Activated naive CD4-positive, alpha-beta T cell treated with anti-CD3 and anti-CD28 coated beads, Interleukin-2, amount 50 U/mL, for 24 hours (primary cell): Measurements from ENCODE around the gene RNF223.
A peak's percentile ranks its signal among the peaks of the same experiment; 100 is the strongest.

ENCODE experiments used
- H3K27ac Mint-ChIP-seq: one replicate; pipeline ENCODE4 v1.8.0; 2021; ENCODE audit warnings: mild to moderate bottlenecking, mixed read lengths
- H3K27me3 Mint-ChIP-seq: one replicate; pipeline ENCODE4 v1.8.0; 2021; ENCODE audit warnings: mixed read lengths
- H3K36me3 Mint-ChIP-seq: one replicate; pipeline ENCODE4 v1.8.0; 2021; ENCODE audit warnings: mixed read lengths
- H3K4me1 Mint-ChIP-seq: one replicate; pipeline ENCODE4 v1.8.0; 2021; ENCODE audit warnings: mixed read lengths
- H3K4me3 Mint-ChIP-seq: one replicate; pipeline ENCODE4 v1.8.0; 2021; ENCODE audit warnings: mild to moderate bottlenecking, mixed read lengths
- H3K9me3 Mint-ChIP-seq: one replicate; pipeline ENCODE4 v1.8.0; 2021; ENCODE audit warnings: mixed read lengths

Gene RNF223

DNA sequence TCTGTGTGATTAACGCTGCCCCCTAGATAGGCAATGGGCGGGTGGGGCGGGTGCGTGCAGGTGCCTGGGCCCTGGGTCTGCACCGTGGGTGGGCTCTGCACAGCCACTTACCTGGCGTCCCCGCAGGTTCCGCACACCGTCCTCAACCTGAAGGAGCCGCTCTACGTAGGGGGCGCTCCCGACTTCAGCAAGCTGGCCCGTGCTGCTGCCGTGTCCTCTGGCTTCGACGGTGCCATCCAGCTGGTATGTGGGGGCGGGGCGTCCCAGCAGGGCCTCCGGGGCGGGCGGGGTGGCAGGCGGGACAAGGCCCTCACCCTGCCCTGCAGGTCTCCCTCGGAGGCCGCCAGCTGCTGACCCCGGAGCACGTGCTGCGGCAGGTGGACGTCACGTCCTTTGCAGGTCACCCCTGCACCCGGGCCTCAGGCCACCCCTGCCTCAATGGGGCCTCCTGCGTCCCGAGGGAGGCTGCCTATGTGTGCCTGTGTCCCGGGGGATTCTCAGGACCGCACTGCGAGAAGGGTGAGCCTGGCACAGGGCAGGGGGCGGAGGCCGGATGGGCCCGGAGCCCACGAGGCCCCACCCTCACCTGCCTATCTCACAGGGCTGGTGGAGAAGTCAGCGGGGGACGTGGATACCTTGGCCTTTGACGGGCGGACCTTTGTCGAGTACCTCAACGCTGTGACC lies 22.8 kb downstream of the RNF223 start:
- no peaks in the 10 kb centered on the region for H3K4me1 Mint-ChIP-seq
- no peak overlapping the region for H3K27ac Mint-ChIP-seq
- no peaks in the 10 kb centered on the region for H3K27me3 Mint-ChIP-seq
- H3K36me3 Mint-ChIP-seq = no peaks in the 10 kb centered on the region
- H3K9me3 Mint-ChIP-seq = no peaks in the 10 kb centered on the region
- H3K4me3 Mint-ChIP-seq = no peak overlapping the region

DNA sequence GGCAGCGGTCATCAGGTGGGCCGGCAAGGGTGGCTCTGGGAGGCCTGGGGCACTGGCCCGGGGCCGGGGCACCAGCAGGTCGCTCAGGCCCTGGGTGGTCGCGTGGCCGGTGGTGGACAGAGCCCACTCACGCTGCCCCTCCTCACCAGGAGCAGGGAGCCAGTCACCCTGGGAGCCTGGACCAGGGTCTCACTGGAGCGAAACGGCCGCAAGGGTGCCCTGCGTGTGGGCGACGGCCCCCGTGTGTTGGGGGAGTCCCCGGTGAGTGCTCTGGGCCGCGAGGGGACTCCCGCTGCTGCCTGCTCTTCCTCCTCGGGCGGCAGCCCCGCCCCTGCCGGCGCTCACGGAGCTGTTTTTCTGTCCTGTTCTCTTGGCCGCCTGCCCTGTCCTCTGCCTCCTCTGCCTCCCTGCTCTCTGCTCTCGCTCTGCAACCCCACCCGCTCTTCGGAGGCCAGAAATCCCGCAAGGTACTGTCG lies 23.5 kb downstream of the RNF223 start:
- Mint-ChIP-seq H3K9me3 (no peaks in the 10 kb centered on the region), H3K36me3 (no peaks in the 10 kb centered on the region), H3K27ac (no peak overlapping the region)

DNA sequence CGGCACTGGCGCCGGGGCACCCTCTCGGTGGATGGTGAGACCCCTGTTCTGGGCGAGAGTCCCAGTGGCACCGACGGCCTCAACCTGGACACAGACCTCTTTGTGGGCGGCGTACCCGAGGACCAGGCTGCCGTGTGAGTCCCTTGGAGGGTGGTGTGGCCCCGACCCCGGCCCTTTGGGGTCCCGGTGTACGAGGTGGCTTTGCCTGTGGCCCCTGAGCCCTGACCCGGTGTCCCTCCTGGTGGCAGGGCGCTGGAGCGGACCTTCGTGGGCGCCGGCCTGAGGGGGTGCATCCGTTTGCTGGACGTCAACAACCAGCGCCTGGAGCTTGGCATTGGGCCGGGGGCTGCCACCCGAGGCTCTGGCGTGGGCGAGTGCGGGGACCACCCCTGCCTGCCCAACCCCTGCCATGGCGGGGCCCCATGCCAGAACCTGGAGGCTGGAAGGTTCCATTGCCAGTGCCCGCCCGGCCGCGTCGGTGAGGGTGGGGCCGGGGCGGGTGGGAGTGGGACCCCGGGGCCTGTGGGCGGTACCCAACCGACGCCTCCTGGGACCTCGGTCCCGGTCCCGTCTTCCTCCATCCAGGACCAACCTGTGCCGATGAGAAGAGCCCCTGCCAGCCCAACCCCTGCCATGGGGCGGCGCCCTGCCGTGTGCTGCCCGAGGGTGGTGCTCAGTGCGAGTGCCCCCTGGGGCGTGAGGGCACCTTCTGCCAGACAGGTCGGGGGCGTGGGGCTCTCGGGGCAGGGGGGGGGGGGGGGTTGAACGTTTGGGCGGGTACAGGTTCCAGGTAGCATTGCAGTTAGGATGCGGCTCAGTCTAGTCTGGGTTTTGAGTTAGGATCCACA lies 24.6 kb downstream of the RNF223 start:
- Mint-ChIP-seq H3K4me3 (no peak overlapping the region), H3K36me3 (no peaks in the 10 kb centered on the region), H3K27me3 (no peaks in the 10 kb centered on the region), H3K9me3 (no peaks in the 10 kb centered on the region), H3K4me1 (no peaks in the 10 kb centered on the region), H3K27ac (no peak overlapping the region)

More for the DNA sequence above, 23.5 kb downstream of the RNF223 start:
- Mint-ChIP-seq H3K4me3 (no peak overlapping the region), H3K4me1 (no peaks in the 10 kb centered on the region), H3K27me3 (no peaks in the 10 kb centered on the region)

DNA sequence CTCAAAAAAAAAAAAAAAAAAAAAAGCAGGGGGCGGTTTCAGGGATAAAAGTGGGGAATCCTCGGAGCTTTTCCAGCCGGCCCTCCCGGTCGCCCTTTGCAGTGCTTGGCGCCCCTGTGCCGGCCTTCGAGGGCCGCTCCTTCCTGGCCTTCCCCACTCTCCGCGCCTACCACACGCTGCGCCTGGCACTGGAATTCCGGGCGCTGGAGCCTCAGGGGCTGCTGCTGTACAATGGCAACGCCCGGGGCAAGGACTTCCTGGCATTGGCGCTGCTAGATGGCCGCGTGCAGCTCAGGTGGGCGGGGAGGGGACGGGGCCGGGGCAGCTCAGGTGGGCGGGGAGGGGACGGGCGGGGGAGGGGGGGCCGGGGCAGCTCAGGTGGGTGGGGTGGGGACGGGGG lies 25.3 kb downstream of the RNF223 start:
- Mint-ChIP-seq H3K27ac (no peak overlapping the region), H3K4me1 (no peaks in the 10 kb centered on the region), H3K36me3 (no peaks in the 10 kb centered on the region), H3K9me3 (no peaks in the 10 kb centered on the region), H3K4me3 (no peak overlapping the region), H3K27me3 (no peaks in the 10 kb centered on the region)

DNA sequence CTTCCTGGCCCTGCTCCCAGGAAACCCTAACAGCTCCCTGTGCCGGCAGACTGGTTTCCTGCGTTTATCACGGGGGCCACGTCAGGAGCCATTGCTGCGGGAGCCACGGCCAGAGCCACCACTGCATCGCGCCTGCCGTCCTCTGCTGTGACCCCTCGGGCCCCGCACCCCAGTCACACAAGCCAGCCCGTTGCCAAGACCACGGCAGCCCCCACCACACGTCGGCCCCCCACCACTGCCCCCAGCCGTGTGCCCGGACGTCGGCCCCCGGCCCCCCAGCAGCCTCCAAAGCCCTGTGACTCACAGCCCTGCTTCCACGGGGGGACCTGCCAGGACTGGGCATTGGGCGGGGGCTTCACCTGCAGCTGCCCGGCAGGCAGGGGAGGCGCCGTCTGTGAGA lies 26.1 kb downstream of the RNF223 start:
- Mint-ChIP-seq H3K4me3 (no peak overlapping the region), H3K27me3 (no peaks in the 10 kb centered on the region), H3K27ac (no peak overlapping the region), H3K36me3 (no peaks in the 10 kb centered on the region), H3K4me1 (no peaks in the 10 kb centered on the region), H3K9me3 (no peaks in the 10 kb centered on the region)

DNA sequence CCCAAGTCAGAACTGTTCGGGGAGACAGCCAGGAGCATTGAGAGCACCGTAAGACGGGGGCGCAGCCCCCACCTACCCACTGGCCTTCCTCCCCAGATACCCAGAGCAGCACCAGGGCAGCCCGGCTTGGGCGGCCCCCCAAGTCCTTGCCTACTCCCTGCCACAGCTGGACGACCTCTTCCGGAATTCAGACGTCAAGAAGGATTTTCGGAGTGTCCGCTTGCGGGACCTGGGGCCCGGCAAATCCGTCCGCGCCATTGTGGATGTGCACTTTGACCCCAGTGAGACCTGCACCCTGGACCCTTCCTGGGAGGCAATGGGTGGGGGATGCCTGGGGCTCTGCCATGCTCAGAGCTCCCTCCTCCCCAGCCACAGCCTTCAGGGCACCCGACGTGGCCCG lies 26.7 kb downstream of the RNF223 start:
- H3K9me3 Mint-ChIP-seq = no peaks in the 10 kb centered on the region
- no peaks in the 10 kb centered on the region for H3K27me3 Mint-ChIP-seq
- no peaks in the 10 kb centered on the region for H3K36me3 Mint-ChIP-seq
- H3K4me3 Mint-ChIP-seq = no peak overlapping the region
- H3K27ac Mint-ChIP-seq = no peak overlapping the region
- no peaks in the 10 kb centered on the region for H3K4me1 Mint-ChIP-seq

DNA sequence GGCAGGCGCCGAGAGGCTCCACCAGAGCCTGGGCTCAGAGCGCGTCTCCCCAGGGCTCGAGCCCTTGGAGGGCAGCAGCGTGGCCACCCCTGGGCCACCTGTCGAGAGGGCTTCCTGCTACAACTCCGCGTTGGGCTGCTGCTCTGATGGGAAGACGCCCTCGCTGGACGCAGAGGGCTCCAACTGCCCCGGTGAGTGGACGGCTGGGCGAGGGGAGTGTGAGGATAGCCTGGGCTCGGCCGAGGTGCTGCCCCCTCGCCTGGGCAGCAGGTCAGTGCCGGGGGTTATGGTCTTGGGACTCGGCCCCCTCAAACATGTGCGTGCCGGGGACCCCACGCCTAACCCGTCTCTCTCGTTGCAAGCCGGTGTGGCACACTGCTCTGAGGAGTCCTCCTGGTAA lies 27.3 kb downstream of the RNF223 start:
- H3K27me3 Mint-ChIP-seq = no peaks in the 10 kb centered on the region
- H3K27ac Mint-ChIP-seq = no peak overlapping the region
- no peak overlapping the region for H3K4me3 Mint-ChIP-seq
- H3K36me3 Mint-ChIP-seq = no peaks in the 10 kb centered on the region
- H3K4me1 Mint-ChIP-seq = no peaks in the 10 kb centered on the region
- no peaks in the 10 kb centered on the region for H3K9me3 Mint-ChIP-seq

DNA sequence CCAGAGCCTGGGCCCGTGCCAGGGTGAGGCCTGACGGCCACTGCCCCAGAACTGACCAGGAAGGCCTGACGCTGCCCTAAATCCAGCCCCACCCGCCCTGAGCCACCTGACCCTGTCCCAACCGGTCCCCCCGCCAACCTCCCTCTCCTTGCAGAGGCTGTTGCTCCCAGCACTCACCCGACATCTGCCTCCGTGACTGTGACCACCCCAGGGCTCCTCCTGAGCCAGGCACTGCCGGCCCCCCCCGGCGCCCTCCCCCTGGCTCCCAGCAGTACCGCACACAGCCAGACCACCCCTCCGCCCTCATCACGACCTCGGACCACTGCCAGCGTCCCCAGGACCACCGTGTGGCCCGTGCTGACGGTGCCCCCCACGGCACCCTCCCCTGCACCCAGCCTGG lies 27.9 kb downstream of the RNF223 start:
- Mint-ChIP-seq H3K4me1 (no peaks in the 10 kb centered on the region), H3K9me3 (no peaks in the 10 kb centered on the region), H3K4me3 (no peak overlapping the region), H3K27me3 (no peaks in the 10 kb centered on the region), H3K36me3 (no peaks in the 10 kb centered on the region), H3K27ac (no peak overlapping the region)

DNA sequence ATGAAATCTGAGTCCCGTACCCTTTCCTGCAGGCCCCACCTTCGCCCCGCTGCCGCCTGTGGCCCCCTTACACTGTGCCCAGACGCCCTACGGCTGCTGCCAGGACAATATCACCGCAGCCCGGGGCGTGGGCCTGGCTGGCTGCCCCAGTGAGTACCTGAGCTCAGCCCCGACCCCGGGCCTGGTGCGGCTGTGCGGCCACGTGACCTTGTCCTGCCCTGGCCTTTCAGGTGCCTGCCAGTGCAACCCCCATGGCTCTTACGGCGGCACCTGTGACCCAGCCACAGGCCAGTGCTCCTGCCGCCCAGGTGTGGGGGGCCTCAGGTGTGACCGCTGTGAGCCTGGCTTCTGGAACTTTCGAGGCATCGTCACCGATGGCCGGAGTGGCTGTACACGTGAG lies 29.0 kb downstream of the RNF223 start:
- no peaks in the 10 kb centered on the region for H3K9me3 Mint-ChIP-seq
- no peak overlapping the region for H3K27ac Mint-ChIP-seq
- no peaks in the 10 kb centered on the region for H3K36me3 Mint-ChIP-seq

DNA sequence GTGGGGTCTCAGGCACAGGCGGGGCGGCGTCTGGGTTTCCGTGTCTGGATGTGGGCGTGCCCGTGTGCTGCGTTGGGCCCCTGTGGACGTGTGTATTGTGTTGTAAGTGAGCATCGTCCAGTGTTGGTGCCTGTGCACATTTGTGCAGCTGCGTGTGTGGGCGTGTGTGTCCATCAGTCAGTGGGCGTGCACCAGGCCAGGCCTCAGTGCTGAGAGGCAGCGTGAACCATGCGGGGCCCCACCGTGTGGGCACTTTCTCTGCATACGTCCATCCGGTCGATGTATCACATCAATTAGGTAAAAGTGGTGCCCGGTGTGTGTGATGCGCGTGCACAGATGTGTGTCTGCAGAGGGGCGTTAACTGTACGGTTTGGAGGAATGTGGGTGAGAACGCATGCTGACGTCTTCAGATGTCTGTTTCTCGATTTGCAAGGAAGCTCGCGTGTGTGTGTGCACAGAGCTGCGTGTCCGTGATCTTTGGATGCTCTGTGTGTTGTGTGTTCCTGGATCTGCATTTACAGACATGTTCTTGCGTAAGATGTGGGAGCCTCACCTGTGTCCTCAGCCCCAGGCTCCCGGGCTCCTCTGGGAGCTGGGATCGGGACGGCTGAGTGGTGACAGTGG lies 29.5 kb downstream of the RNF223 start:
- H3K27ac Mint-ChIP-seq = no peak overlapping the region
- H3K27me3 Mint-ChIP-seq = no peaks in the 10 kb centered on the region
- H3K4me3 Mint-ChIP-seq = no peak overlapping the region
- peaks cover 3% of the 10 kb centered on the region for H3K4me1 Mint-ChIP-seq
- H3K9me3 Mint-ChIP-seq = no peaks in the 10 kb centered on the region
- H3K36me3 Mint-ChIP-seq = no peaks in the 10 kb centered on the region

More for the DNA sequence above, 29.0 kb downstream of the RNF223 start:
- Mint-ChIP-seq H3K4me1 (no peaks in the 10 kb centered on the region), H3K4me3 (no peak overlapping the region), H3K27me3 (no peaks in the 10 kb centered on the region)

DNA sequence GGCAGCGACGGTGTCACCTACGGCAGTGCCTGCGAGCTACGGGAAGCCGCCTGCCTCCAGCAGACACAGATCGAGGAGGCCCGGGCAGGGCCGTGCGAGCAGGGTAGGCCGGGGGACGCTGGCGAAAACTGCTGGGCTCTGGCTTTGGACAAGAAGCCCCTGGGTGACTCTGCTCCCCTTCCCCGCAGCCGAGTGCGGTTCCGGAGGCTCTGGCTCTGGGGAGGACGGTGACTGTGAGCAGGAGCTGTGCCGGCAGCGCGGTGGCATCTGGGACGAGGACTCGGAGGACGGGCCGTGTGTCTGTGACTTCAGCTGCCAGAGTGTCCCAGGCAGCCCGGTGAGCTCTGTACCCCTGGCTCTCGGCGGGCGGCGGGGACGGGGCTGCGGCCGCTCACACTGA lies 30.2 kb downstream of the RNF223 start:
- Mint-ChIP-seq H3K27ac (no peak overlapping the region), H3K4me1 (peaks cover 10% of the 10 kb centered on the region), H3K36me3 (no peaks in the 10 kb centered on the region), H3K4me3 (no peak overlapping the region), H3K9me3 (no peaks in the 10 kb centered on the region), H3K27me3 (no peaks in the 10 kb centered on the region)

DNA sequence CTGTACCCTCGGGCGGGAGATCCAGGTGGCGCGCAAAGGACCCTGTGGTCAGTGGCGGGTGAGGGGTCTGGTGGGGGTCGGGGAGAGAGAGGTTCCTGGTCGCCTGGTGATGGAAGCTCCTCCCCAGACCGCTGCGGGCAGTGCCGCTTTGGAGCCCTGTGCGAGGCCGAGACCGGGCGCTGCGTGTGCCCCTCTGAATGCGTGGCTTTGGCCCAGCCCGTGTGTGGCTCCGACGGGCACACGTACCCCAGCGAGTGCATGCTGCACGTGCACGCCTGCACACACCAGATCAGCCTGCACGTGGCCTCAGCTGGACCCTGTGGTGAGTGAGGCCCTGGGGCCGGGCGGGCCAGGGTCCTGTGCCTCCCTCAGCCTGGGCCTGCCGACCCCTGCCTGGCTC lies 30.7 kb downstream of the RNF223 start:
- Mint-ChIP-seq H3K36me3 (no peaks in the 10 kb centered on the region), H3K9me3 (no peaks in the 10 kb centered on the region), H3K27me3 (no peaks in the 10 kb centered on the region), H3K4me1 (peaks cover 15% of the 10 kb centered on the region), H3K4me3 (no peak overlapping the region), H3K27ac (peak overlapping the region; percentile 14)

DNA sequence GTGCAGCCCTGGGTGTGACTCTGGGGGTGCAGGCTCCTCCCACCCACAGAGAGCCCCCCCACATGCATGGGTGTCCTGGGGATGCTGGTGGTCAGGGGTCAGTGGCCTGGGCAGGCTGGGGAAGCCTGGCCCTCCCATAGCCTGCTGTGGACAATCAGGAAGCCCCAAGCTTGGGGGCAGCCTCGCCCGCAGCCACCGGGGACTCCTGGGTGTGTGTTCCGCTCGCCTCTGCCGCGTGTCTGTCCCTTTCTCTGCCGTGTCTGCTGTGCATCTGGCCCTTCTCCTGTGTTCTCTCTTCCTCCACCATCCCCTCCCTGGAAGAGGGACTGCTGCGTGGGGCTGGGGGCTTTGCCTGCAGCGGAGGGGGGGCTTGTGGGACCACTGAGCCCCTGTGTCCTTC lies 31.3 kb downstream of the RNF223 start:
- Mint-ChIP-seq H3K4me3 (no peak overlapping the region), H3K9me3 (no peaks in the 10 kb centered on the region), H3K27me3 (no peaks in the 10 kb centered on the region), H3K36me3 (no peaks in the 10 kb centered on the region), H3K27ac (peak overlapping the region; percentile 14), H3K4me1 (peaks cover 17% of the 10 kb centered on the region)

DNA sequence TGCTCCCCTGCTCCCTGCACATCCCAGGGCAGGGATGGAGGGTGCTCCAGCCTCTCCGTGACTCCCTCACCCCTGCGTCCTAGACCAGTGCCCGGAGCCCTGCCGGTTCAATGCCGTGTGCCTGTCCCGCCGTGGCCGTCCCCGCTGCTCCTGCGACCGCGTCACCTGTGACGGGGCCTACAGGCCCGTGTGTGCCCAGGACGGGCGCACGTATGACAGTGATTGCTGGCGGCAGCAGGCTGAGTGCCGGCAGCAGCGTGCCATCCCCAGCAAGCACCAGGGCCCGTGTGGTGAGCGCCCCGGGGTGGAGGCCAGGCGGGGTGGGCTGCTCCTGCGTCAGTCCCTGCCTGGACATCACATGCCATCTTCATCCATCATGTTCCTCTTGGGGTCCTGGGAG lies 32.2 kb downstream of the RNF223 start:
- H3K9me3 Mint-ChIP-seq = no peaks in the 10 kb centered on the region
- H3K36me3 Mint-ChIP-seq = no peaks in the 10 kb centered on the region
- H3K4me1 Mint-ChIP-seq = peaks cover 17% of the 10 kb centered on the region
- H3K4me3 Mint-ChIP-seq = no peak overlapping the region
- no peak overlapping the region for H3K27ac Mint-ChIP-seq
- no peaks in the 10 kb centered on the region for H3K27me3 Mint-ChIP-seq

DNA sequence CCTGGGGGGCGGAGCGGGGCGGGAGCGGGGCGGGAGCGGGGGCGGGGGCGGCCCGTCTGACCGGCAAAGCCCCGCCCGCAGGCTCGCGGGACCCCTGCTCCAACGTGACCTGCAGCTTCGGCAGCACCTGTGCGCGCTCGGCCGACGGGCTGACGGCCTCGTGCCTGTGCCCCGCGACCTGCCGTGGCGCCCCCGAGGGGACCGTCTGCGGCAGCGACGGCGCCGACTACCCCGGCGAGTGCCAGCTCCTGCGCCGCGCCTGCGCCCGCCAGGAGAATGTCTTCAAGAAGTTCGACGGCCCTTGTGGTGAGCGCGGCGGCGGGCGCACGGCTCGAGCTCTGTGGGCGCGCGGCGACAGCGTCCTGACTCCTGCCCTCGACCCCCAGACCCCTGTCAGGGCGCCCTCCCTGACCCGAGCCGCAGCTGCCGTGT lies 33.0 kb downstream of the RNF223 start:
- Mint-ChIP-seq H3K27me3 (no peaks in the 10 kb centered on the region), H3K9me3 (no peaks in the 10 kb centered on the region), H3K4me1 (peaks cover 17% of the 10 kb centered on the region), H3K4me3 (no peak overlapping the region), H3K36me3 (no peaks in the 10 kb centered on the region), H3K27ac (no peak overlapping the region)
